ENCODE measurements around the gene LCAT. TPM values are rescaled to one million over a fixed set of nuclear protein-coding genes. Genes with fewer than 3 reads are reported as not detected.

Gene LCAT
- total RNA-seq, 1 experiment from 2014 or later: 17.8 TPM

DNA sequence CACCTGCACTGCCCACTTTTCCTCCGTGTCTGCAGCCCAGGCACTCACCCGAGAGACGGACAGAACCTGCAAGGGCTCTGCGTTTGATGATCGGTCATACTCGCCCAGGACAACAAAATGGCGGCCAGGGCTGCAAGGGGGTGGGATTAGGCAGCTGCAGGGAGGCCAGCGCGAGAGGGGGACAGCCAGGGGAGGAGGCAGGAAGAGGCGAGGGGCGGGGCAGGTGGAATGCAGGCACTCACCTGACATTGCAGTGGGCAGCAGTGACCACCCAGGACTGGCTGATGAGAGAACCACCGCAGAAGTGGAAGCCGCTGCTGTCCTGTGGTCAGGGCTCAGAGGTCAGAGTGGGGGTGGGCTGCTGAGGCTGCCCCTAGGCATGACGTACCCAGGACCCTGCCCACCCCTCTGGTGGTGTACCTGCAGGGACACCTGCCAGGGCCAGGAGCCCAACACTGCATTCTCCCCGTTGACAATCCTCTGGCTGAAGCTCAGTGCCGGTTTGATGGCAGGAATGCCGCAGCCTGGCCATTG lies 13.2 kb downstream of the LCAT start:
- H2AFZ ChIP-seq (ENCODE audit: low read length): no peak overlapping the region
- no peak for DNase-seq
- no peak overlapping the region for H2BK120ac ChIP-seq (ENCODE audit: low read depth, low read length, poor library complexity, severe bottlenecking)
- no peak overlapping the region for H2BK15ac ChIP-seq (ENCODE audit: low read depth, low read length)
- H3K23me2 ChIP-seq (ENCODE audit: insufficient read length, low read depth, low read length, poor library complexity, severe bottlenecking): peaks cover 9% of the 10 kb centered on the region
- no peak overlapping the region for H4K5ac ChIP-seq (ENCODE audit: insufficient read length, low read depth, low read length)
- no peaks in the 10 kb centered on the region; the same call in 1 of the 2 replicates for H3K4me1 ChIP-seq (ENCODE audit: insufficient read depth, low read length)
- no peak overlapping the region for H3K9ac ChIP-seq (ENCODE audit: extremely low read depth, insufficient read length, low read length)
- no peak overlapping the region for H3K56ac ChIP-seq (ENCODE audit: insufficient read length, low read depth, low read length)
- no peak overlapping the region for H2BK12ac ChIP-seq (ENCODE audit: insufficient read length, low read depth, low read length)
- no peak overlapping the region for H2BK20ac ChIP-seq (ENCODE audit: low read depth, low read length, poor library complexity, severe bottlenecking)
- H3K14ac ChIP-seq (ENCODE audit: insufficient read depth, low read length): no peak overlapping the region
- no peak overlapping the region for H3K27ac Mint-ChIP-seq
- no peak overlapping the region for H2BK5ac ChIP-seq (ENCODE audit: insufficient read length, low read length)
- H3K79me2 ChIP-seq (ENCODE audit: insufficient read depth, low read length): no peaks in the 10 kb centered on the region
- no peak overlapping the region for H3K23ac ChIP-seq (ENCODE audit: insufficient read length, low read depth, low read length)
- H3K4ac ChIP-seq (ENCODE audit: low read depth, low read length): no peak overlapping the region
- no CpG with 5 or more reads among the region's 17 CpGs for WGBS (ENCODE audit: extremely low coverage, insufficient read length, low lambda C conversion rate)
- H3K9me3 ChIP-seq (ENCODE audit: control insufficient read depth, low read depth, low read length): no peaks in the 10 kb centered on the region
- peaks cover 8% of the 10 kb centered on the region for H3K27me3 Mint-ChIP-seq (ENCODE audit: low read depth)
- H3K27ac ChIP-seq (ENCODE audit: insufficient read length, low read depth, low read length): no peak overlapping the region
- H4K20me1 ChIP-seq (ENCODE audit: control insufficient read depth, insufficient read depth, insufficient read length): no peaks in the 10 kb centered on the region
- H3K4me1 Mint-ChIP-seq: peaks cover 16 to 17% of the 10 kb centered on the region in 2 experiments
- no peak overlapping the region for H3T11ph ChIP-seq (ENCODE audit: low read length)
- H3K79me1 ChIP-seq (ENCODE audit: insufficient read depth, low read depth, low read length, poor library complexity, severe bottlenecking): no peaks in the 10 kb centered on the region
- no peak overlapping the region for H3K4me3 Mint-ChIP-seq
- peaks cover 14 to 41% (median 15%) of the 10 kb centered on the region in 3 experiments for H3K36me3 Mint-ChIP-seq (ENCODE audit: insufficient read depth in 1 of 3, low read depth in 3 of 3)
- no peak overlapping the region for H3K18ac ChIP-seq (ENCODE audit: insufficient read length, low read depth, low read length)
- H4K91ac ChIP-seq (ENCODE audit: insufficient read length, low read depth, low read length): no peak overlapping the region
- H4K8ac ChIP-seq (replicated peaks; ENCODE audit: insufficient read length, low read depth, low read length): no peak overlapping the region
- TF ChIP-seq, protein P1, sequence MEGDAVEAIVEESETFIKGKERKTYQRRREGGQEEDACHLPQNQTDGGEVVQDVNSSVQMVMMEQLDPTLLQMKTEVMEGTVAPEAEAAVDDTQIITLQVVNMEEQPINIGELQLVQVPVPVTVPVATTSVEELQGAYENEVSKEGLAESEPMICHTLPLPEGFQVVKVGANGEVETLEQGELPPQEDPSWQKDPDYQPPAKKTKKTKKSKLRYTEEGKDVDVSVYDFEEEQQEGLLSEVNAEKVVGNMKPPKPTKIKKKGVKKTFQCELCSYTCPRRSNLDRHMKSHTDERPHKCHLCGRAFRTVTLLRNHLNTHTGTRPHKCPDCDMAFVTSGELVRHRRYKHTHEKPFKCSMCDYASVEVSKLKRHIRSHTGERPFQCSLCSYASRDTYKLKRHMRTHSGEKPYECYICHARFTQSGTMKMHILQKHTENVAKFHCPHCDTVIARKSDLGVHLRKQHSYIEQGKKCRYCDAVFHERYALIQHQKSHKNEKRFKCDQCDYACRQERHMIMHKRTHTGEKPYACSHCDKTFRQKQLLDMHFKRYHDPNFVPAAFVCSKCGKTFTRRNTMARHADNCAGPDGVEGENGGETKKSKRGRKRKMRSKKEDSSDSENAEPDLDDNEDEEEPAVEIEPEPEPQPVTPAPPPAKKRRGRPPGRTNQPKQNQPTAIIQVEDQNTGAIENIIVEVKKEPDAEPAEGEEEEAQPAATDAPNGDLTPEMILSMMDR (conservative IDR thresholded peaks at IDR 0.05): no peak
- no peak overlapping the region for H3K4me2 ChIP-seq (ENCODE audit: insufficient read depth, insufficient read length, low read length)
- no peaks in the 10 kb centered on the region for H3K27me3 ChIP-seq (ENCODE audit: insufficient read depth, low read length)
- H3K9me3 Mint-ChIP-seq: peaks cover 0 to under 1% of the 10 kb centered on the region in 2 experiments; a peak in 1 of 5 replicates
- H2AK5ac ChIP-seq (ENCODE audit: insufficient read length, low read length): no peak overlapping the region

All from H9 (cell line).